ENCODE measurements around the gene TCF20.

Gene TCF20

DNA sequence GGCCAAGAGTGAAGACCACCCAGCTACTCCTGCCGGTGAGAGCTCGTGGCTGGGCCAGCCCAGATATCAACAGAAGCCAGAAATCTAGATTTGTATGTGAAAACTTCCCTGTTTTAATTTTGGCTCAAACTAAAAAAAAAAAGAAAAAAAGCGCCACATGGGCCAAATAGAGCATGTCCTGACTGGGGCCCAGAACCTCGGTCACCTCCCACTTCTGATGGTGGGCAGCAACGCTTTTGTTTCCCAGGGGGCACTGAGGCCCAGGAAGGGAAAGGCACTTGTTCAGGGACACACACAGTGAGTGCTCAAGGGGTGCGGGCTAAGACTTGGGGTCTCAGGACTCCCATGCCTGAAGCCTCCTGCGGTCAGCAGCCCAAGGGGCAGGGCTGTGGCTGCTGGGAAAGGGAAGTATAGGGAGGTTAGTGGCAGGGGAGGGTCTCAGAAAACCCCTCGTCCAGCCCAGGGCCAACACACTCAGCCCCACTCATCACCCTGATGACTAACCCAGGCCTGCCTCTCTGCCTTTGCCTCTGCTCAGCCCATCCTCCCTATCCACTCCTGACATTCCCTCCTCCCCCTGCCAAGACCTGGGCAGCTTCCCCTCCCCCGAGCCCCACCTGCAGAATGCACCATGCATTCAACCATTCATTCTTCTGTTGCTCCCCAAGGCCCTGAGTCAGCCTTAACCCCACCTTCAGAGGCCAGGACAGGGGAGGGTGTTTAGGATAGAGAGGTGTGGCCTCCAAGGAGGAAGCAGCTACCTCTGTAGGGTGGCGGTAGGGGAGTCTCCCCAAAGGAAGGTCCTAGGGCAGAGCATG is 30.0 kb upstream of the TCF20 start:
- no peak for DNase-seq

DNA sequence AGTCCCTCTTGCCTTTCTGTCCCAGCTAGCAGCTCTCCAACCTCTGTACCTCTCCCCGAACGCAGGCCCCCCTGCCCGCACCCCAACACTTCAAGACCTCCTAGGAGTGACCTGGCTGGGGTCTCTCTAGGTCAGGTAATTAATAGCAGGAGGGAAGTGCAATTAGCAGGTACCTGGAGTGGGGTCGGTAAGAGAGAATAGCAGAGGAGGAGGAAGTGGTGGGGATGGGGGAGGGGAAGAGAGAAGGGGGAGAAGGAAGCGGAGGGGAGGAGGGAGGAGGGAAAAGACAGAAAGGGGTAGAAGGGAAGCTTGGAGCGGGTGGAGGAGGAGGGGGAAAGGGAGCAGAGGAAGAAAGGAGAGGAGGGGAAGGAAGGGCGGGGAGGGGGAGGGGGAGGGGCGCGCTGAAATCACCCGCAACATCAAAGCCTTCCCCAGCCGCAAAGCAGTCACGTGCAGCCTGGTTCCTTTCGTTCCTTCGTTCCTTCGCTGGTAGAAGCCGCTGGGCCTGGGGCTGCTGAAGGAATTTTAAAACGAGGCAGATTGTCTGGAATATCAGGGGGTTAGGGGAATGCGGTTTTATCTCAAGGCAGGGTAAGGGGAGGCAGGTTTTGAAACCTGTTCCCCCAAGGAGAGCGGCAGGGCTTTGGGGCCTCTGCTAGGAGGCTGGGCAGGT is 29.3 kb upstream of the TCF20 start:
- peak; percentile 87 for DNase-seq

DNA sequence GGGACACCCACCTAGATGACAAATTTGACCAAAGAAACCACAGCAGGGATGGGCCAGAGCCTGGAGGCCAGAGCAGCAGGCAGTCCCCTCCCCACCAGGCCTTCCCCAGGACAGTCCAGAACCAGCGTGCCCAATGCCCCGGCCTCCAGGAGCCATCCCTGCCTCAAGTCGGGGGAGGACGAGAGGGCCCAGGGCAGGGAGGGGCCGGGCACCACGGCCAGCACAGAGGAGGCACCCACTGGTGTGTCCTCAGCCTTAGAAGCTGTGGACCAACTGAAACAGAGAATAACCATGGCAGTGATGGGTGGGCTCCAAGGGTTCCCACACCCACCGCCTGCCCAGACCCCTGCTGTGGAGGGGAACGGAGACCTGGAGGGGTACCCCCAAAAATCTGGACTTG is 28.3 kb upstream of the TCF20 start:
- DNase-seq: no peak

DNA sequence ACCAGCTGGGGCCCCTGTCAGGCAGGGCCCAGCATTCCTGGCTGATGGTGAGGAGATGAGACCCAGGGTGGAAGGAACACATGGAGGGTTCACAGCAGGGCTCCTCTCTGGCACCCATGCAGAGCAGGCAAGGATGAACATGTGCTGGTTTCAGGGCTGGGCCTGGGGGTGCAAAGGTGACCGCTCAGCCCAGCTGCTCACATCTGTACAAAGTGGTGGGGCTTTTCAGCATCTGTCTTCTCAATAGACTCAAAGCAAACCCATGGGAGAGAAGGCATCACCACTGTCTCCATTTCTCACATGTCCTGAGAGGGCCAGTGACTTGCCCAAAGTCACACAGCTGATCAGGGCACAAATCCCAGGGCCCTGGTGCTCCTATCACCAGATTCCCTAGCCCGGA is 27.3 kb upstream of the TCF20 start:
- DNase-seq: no peak

DNA sequence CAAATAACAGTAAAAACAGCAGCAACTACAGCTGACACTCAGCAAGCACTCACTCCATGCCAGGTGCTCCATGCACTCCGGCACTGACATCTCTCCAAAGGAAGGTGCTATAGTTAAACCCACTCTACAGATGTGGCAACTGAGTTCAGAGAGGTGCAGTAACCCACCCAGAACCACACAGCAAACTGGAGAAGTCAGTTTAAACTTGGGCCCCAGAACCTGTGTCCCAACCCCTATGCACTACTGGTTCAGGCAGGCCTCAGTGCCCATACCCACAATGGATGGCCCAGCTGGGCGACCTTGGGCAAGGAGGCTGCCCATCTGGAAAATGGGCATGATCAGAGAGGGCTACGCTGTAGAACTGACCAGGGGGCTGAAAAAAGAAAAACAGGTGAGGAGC is 26.4 kb upstream of the TCF20 start:
- no peak for DNase-seq

DNA sequence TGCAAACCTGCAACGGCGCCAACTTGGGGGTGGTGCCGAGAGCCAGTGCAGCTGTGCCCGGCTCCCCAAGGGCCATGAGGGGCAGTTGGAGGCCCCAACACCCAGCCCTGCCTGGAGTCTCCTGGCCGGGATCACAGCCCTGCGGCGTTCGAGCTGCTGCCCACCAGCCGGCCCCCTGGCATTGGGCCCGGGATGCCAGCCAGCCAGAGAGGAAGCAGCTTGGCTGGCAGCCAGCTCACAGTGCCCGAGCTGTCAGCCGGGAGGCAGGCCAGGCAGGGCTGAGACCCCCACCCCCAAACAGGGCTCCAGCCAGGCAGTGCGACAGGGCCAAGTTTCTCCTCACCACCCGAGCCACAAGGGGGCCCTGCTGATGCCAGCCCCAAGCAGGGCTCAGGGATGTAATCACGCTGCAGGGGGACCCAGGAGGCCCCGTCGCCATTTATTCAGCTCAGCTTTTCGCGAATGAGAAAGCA is 26.0 kb upstream of the TCF20 start:
- no peak for DNase-seq

DNA sequence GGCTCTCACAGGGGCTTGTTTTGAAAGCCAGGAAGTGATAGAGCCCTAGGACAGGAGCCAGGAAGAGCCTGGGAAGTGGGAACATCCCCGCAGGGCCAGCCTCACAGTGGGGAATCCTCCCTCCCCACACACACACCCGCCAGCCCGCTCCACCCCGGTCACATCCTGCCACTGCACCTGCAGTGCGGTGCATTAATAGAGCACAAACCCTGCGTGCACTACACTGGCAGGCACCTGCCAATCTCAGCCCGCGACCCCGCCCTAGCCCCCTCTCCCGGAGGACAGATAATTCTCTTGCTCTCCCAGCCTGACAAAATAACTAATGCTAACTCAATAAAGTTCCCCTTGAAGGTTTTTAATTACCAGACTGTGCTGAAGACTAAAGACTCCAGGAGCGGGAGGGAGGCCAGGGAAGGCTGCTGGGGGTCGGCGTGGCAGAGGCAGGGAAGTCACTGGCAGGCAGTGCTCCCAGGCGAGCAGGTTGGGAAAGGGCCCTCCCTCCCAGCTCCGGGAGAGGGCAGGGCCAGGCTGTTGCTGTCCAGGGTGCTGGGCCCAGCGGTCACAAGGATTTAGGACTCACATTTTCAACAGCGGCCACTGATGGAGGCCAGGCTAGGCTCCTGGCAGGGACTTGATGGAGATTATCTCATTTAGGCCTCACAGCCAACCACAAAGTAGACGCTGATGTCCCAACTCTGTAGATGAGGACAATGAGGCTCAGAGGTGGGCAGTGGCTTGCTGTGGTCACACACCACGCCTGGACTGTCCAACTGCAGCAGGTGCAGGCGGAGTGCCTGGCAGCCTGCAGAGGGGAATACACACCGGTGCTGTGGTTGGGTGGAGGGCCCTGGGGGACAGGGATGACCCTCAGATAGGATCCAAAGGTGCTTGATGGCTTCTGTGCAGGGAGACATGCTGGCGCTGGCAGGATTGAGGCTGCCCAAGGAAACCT is 23.9 kb upstream of the TCF20 start:
- peak; percentile 83 for DNase-seq

DNA sequence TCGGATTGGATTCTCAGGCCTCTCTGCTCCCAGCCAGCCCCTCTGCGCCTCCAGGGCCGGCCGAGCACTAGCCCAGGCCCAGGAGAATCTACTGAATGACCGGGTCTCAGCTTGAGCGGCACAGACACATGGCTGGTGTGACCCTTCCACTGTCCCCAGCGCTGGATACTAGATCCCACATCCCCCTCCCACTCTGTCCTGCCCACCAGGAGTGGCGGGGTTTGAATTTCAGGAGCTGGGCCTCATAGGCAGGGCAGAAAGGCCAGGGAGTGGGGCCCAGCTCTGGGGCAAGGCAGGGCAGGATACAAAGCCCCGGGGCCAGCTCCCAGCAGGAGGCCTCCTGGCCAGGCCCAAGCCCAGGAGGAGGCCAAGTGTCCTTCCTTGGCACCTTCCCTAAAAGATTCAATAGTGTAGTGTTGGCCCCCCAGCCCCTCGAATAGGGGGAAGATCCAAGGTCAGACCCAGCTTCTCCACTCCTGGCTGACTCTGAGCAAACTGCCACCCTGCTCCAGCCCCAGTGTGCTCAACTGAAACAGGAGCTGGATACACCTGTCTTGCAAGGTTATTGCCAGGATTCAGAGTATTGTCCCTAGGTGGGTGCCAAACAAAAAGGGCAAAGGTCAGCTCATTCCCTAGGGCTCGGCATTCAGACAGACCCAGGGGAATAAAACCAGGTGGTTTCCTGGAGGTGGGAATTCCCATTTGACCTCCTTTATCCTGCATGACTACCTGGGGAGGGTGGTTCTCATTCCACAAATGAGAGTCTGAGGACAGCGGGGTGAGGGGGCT is 22.5 kb upstream of the TCF20 start:
- no peak for DNase-seq

DNA sequence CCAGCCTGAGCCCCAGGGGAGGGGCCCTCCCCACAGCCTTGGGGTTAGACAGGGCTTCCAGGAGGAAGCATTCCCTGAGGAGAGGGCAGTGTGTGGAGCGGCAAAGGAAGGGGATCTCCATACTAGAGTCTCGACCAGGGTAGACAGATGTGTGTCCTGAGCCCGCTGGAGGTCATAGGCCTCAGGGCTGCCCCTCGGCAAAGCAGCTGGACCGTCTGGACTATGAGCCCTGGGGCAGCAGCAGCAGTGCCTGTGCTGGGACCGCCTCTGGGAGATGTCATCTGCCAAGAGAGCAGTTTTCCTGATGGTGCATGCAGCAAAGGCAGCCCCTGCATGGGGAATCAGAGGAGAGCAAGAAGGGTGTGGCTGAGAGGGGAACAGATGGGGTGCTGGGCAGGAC is 20.8 kb upstream of the TCF20 start:
- no peak for DNase-seq

DNA sequence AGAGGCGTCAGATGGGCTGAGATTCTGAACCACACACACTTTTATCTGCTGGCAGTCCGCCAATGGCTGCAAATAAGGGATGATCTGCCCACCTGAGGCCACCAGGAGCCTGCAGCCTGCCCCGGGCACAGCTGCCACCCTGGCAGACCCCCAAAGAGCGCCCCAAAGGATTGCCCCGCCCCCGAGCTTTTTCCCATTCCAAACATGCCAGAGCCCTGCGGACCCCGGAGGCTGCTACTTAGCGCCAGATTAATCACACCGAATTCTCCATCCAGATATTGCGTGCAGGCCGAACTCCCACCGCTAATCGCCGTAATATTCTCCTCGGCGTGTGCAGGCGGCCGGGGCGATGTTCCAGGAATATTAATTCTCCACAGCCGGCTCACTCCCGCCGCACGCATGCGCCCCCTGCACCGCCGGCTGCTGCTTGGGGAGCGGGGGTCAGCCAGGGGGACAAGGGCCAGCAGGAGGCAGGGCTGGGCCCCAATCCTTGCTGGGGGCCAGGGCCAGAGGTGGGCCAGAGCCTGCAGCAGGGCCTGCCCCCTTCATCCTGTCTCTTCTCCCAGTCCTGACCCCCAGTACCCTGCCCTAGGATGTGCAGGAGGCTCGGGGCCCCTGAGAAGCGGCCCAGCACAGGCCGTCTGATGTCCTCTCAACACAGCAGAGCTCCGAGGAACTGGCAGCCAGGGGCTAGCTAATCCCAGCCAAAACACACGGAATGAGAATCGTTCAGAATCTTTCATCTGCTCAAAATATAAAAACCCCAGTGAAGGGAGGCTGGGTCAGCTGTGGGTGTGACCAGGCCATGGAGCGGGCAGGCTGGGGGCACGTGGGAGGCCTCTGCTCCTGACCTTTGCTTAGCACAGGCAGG is 19.5 kb upstream of the TCF20 start:
- DNase-seq: peak; percentile 85

DNA sequence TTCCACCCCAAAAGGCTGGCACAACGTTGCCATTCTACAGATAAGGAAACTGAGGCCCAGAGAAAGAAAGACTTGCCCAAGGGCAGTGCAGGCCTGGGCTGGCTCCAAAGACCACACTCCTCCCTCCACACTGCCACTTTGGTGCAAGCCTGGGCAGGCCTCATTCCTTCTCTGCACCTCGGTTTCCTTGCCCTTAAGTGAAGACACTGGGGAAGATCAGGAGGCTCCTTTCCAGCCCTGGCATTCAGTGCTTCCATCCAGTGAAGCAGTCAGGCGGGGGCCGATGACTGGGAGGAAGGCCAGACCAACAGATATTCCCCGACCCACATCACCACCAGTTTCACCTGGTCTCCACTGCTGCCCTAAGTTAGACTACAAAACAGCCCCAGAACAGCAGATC is 18.3 kb upstream of the TCF20 start:
- no peak for DNase-seq

DNA sequence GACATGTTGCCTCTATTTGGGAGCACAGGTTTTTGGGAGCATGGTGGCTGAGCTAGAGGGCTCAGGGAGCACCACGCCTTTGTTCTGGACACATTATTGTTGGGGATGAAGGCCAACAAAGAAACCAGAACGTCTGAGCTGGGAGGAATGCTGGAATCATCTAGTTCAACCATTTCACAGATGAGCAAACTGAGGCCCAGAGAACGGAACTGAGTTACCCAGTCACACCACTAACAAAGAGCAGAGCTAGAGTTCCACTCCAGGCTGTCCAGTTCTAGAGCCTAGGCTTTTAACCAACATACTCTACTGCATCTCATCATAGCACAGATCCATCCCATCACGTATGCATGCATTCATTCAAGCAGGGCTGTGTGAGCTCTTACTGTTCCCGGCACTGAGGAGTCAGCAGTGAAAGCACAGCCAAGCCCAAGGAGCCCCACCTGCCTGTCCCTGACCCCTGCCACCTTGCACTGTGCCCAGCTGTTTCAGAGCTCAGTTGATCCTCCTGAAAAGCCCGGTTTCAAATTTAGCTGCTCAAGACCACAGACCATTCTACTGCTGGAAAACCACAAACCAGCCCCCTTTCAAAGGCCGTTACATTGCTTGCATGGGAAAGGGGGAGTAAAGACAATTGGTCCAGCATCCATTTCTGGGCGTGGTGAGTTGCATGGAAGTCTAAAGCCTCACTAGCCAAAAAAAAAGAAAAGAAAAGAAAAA is 16.9 kb upstream of the TCF20 start:
- DNase-seq: no peak

DNA sequence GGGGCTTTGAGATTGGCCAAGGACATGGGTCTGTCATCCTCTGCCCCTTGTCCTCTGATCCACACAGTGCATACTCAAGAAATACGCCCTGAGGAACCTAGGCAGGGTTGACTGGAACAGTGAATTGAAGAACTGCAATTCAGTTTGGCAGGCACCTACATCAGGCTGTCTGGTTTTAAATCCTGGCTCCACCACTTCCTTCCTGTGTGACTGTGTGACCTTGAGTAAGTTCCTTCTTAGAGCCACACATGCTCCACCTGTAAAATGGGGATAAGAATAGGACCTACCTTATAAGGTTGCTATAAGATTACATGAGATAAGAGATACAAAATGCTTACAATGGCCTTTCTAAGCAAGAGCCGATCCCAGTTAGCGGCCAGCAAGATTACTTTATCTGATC is 15.8 kb upstream of the TCF20 start:
- no peak for DNase-seq

DNA sequence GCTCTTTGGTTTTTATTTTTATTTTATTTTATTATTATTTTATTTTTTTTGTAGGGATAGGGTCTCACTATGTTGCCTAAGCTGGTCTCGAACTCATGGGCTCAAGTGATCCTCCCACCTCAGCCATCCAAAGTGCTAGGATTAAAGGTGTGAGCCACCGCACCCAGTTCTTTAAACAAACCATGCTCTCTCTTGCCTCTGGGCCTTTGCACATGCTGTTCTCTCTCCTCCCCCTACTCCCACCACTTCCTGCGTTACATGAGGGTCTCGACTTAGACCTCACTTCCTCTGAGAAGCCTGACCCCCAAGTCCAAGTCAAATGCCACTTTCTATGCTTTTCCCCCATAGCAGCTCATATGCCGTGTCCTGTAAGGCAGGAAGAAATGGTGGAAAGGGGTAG is 15.2 kb upstream of the TCF20 start:
- no peak for DNase-seq

DNA sequence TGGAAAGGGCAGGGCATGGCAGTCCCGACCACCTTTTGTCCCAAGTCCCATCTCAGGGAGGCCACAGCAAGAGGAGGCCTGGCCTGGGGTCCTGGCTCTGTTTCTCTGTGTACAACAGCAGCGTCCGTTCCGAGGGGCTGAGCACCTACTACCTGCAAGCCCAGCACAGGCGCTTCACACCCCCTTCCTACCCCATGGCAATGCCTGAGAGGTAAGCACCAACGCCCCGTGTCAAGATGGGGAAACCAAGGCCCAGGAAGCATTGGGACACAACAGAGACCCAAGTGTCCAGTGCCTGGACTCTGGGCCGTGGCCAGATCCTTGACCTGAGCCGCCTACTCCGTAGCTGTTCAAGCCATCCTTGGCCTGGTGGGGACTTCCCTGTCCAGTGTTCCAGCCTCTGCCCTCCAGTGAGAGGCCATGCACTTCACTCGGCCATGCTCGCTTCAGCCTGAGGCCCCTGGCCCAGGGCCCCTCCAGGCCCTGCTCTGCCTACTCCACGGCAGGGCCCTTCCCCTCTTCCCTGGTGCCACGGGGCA is 14.3 kb upstream of the TCF20 start:
- no peak for DNase-seq

DNA sequence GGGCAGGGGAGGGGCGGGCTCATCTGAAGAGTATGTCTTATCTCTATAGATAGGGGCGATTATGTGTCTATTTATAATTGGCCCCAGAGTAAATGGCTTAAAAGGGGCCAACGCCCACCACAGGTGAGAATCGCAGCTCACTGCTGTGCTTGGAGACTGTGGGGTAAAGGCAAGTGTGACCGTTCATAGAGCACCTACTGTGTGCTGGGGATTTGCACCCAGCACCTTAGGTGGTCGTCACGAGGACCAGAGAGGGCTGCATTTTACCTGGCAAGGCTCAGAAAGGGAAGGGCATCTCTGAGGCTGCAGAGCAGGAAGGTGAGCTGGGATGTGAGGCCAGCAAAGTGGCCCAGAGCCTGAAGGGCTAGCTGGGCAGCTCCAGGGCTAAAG is 13.7 kb upstream of the TCF20 start:
- no peak for DNase-seq

DNA sequence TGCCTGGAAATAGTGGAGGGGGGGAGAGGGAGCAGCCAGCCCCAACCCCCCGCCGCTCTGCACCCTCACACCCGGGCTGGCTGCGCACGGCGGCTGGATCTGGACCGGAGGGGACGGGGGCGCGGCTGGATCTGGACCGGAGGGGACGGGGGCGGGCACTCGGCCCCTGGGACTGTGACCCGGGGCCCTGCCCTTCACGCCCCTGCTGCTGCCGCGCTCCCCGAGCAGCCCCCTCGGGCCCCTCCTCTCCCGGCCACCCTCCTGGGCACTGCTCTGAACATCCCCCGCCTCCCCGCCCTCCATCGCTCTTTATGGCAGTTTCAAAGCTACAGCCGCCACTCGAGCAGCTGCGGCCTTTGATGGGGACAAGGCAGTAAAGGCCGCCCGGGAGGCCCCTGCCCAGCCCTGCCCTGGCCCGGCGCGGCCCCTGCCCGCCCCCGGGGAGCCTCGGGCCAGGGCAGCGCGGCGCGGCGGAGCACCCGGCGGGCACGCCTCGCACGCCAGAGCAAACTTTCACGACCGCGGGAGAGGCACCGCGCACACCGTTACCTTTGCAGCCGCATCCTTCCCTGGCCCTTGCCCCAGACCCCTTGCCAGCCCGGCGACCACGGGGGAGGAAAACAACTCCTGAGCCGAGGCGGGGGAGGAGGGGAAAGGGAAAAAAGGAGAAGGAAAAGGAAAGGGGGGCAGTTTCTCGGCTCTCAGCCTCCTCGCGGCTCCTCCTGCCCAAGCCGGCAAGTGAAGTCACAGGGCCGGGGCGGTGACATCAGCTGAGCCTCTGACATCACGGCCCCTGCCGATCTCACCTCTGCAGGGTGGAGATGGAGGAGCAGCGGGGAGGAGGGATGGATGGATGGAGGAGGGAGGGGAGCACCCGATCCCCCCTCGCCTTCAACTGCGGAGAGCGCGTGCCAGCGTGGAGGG is 13.1 kb upstream of the TCF20 start:
- DNase-seq: peak; percentile 93

DNA sequence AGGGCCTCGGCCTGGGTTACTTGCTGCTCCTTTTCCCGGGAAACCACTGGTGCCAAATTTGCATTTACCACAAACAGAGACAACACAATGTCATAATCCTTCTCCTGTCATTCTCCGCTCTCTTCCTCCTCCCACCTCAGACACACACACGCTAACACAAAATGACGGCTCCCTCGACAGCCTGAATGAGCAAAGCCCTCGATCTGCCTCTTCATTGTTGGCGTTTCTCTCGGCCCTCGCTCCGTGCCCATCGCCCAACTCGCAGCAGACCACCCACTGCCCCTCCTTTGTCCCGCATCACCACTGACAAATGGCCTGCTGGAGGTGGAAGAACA is 12.5 kb upstream of the TCF20 start:
- DNase-seq: no peak

DNA sequence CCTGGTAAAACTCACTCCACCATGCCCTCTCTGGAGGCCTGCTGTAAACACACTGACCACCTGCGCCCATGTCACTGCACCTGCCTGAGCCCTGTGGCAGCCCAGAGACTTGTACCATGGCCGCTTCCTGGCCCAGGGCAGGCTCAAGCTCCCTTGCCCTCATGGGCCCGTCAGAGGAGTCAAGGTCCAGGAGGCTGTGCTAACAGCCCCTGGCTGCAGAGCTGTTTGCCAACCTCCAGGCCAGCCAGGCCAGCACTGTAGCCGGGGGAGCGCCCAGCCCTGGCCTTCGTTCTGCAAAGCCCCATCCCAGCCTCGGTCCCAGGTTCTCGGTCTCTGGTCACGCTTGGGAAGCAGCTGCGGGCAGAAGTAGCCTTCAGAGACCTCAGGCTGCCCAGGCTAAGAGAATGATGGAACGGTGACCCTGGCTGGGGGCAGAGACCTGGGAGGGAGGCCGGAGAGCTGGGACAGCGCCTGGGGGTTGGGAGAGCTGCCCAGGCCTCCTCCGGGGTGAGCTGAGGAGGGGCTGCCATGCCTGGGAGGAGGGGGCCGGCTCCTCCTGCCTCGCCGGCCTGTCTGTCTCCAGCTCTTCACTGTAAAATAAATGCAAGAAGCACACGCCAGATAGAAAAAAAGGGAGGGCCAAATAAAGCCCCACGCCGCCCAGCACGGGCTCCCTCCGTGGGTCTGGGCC is 11.9 kb upstream of the TCF20 start:
- DNase-seq: peak; percentile 72

Measured in eye (tissue), 1 donor.